DMS53 (cell line): Measurements from ENCODE around the gene RIMS4.

Source experiments
- DNase-seq: peaks from one replicate; lab custom pipeline; 2025; lab: John Stamatoyannopoulos, UW

Gene RIMS4

DNA sequence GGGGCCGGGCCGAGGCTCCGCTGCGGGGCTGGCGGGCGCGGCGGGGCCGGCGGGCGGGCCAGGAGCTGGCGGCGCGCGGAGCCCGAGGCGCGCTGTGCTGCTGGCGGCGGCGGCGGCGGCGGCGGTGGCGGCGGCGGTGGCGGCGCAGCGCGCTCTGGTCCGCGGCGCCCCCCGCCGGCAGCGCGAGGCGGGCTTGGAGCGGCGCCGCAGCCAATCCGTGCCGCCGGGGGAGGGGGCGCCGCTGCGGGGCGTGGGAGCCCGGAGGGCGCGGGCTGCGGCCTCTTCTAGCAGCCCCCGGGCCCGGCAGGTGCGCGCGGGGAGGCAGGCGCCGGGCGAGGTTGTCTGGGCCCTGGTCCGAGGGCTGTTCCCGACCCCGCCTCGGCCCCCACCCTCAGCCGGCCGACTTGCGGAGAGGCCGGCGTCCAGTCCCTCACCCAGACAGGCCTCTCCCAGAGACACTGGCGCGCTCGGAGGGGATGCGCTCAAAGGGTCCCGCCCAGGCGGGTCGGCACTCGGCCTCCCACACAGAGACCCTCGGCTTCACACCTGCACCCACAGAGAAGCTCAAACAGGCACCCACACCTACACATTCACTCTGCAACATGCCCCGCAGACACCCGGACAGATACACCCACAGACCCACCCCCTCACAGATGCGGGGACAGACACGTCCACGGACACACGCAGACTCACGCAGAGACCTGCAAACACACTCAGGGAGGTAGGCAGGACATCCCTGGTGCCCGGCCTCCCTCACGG lies at the start of gene RIMS4:
TSS of gene RIMS4 (minus strand) at position 156 of the 759 bp plus-strand sequence. CDS start 275 bp downstream, outside the sequence.
- DNase-seq = peak; percentile 65

DNA sequence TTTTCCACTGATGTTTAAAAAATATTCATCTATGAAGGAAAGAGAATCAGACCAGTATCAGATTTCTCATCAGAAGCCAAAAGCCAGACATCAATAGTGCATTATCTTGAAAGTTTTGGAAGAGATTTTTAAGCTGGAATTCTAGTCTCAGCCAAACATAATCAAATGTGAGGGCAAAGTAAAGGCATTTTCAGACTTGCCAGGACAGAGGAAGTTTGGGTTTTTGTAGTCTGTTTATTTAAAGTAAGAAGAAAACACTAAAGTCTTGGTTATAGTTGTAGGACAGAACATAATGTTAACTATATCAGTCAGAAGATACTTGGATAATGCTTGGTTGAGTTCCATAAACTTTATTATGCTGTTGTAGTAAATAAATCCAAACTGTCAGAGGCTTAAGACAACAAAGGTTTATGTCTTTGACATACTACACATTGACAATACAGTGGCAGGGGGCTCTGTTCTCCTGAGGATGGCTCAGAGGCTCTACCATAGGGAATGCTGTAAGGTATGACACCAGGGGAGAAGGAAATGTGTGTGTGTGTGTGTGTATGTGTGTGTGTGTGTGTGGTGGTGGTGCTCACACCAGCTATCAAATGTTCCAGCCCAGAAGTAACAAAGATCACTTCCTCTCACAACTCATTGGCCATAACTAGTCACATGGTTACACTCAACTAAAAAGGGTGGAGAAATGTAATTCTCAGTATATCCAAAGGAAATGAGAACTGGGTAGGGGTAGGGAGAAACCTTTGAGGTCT lies 48.4 kb upstream of the RIMS4 start:
- DNase-seq = peak; percentile 44

DNA sequence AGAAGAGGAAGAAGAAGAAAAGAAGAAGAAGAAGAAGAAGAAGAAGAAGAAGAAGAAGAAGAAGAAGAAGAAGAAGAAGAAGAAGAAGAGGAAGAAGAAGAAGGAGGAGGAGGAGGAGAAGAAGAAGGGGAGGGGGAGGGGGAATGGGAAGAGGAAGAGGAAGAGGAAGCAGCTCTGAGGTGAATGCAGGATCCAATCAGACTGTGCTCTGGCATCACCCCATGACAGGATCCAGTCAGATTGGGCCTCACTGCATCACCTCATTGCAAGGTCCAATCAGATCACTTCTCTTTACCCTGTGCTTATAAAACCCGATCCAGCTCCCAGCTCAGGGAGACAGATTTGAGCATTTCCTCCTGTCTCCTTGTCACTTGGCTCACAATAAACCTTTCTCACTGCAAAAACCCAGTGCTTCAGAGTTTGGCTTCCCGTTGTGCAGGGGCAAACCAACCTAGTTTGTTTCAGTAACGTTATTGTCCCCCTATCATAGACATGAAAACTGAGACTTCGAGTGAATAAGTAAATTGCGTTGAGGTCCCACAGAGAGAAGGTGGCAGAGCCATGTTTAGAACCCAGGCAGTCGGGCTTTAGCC lies 46.6 kb upstream of the RIMS4 start:
- peak; percentile 36 for DNase-seq

DNA sequence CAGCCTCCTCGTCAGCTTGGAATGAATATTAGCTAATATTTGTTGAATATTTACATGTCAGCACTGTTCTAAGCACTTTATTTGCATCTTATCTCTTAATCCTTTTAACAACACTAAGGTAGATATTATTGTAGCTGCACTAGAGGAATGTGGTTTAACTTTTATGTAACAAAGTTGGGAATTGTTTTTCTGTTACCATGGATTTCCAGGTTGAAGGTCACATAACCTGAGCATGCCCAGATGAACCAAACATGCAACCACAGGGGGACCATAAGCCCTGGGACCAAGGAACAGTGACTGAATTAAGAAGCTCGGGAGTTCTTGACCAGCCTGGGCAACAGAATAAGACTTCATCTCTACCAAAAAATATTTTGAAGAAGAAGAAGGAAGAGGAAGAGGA lies 46.1 kb upstream of the RIMS4 start:
- DNase-seq = no peak

DNA sequence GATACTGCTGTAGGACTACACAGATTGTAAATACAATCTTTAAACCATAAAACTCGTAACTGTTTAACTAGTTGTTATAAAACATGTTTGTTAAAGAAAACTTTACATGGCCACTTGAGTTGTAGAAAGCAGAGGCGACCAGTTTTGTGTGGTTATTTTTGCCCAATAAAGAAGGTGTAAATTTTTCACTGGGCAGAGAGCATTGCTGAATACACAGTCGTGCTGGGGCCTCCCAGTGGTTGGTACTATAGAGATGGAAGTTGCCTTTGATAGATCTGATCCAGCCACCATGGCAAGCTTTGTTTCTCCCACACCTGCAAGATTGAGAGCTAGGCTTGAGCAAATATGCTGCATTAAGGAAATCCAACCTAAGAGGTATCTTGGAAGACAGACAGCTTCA lies 41.2 kb upstream of the RIMS4 start:
- no peak for DNase-seq

DNA sequence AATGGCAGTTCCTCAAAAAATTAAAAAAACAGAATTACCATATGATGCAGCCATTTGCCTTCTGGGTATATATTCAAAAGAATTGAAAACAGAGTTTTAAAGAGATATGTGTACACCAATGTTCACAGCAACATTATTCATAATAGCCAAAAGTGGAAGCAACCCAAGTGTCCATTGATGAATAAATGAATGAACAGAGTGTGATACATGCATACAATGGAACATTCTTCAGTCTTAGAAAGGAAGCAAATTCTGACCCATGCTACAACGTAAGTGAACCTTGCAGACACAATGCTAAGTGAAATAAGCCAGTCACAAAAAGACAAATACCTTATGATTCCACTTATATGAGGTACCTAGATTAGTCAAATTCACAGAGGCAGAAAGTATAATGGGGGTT lies 40.5 kb upstream of the RIMS4 start:
- DNase-seq = no peak

DNA sequence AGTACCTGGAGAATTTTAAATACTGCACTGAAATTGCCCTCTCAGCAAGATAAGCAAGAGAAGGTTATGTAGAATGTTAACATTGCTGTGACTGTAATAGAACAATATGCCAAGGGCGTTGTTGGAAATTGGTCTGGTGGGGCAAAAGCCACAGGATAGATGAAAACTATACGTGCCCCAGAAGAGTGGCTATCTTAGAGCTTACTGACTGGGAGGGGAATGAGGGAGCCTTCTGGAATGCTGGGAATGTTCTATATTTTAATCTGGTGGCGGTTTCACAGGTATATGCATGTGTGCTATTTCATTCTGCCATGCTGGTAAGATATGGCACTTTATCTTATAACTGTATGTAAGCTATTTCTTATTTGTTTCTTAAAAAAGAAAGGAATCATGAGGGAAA lies 39.9 kb upstream of the RIMS4 start:
- no peak for DNase-seq

DNA sequence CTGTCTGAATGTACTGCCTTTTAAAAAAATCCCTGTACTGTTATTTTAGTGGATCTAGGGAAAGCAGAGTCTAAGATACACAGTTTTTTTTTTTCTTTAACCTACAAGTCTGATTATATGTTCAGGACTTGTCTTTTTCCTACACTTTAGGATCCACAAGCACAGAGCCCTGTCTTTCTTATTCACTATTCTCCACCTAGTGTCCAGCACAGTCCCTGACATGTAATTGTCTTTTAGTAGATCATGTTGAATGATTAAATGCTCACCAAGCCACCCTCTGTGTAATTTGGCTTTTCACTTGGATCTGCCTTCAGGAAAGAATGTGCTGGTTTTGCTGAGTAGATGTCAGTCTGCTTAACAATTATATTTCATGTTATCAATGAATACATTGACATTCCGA lies 39.4 kb upstream of the RIMS4 start:
- DNase-seq = no peak

DNA sequence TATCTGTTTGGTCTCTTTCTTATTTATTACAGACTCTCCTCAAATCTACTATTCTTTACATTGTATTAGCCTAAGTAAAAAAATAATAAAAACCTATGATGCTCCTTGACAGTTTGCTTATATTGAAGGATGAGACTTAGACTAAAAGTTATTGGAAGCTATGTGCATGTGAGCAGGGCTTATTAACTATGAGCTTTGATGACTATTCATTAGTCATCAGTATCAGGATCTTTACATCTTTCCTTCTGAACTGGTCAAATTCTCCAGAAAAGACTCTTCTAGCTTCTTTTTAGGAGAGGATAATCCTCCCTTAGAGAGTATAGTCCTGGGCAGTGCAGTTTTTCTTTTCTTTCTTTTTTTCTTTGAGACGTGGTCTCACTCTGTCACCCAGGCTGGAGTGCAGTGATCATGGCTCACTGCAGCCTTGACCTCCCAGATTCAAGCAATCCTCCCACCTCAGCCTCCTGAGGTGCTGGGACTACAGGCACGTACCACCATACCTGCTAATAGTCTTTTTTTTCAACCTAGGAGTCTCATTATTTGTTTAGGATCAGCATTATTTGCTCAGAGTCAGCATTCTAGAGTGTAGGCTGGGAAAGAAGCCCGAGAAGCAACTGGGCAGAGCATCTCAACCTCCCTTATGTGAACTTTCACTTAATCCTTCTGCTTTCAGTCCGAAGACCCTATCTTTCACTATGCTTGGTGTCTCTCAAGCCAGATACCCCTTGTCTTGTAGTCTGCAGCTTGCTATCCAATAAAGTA lies 38.1 kb upstream of the RIMS4 start:
- peak; percentile 77 for DNase-seq

DNA sequence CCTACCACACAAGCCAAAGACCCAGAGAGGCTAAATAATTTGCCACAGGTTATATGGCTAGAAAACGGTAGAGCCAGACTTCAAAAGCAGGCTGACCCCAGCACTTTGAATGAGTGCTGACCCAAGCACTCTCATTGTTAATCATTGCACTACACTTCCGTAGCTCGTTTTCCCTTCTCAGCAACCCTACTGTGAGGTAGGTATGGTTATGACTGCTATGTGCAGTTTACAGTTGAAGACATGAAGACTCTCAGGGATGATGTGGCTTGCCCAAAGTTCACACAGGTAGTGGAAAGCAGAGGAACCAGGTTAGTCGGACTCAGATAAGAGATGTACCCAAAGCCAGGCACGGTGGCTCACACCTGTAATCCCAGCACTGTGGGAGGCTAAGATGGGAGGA lies 33.5 kb upstream of the RIMS4 start:
- DNase-seq = no peak

DNA sequence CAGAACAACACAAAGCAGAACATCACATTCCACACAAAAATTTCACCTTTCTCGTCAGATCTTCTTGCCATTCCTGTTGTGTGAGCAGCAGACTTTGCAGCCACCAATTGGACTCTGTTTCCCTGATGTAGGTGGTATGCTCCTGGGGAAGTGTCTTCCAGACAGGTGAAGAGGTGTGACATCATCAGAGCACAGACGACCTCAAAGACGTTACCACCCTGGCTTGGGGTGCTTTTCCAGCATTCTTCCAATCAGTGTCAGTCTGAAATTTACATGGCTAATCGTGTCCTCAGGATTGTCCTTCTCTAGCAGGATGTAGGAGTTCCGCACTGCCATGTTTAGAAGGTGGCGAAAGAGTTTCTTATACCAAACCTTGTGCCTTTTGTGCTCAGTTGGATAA lies 31.6 kb upstream of the RIMS4 start:
- DNase-seq = no peak

DNA sequence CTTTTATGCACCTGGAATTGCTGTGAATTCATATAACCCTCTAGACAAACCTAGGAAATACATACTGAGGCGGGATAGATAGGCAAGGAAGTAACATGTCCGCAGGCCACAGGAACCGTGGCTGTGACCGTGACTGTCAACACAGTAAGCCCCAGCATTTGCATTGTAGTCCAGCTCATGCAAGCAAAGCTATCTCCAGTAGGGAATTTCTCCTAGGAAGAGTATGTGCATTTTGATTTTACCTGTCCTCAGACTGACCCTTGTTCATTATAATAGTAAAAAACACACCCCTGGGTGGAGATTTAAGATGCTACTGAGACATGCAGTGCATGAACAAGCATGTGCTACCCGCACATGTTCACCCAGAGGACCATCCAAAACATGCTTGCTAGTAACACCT lies 30.5 kb upstream of the RIMS4 start:
- no peak for DNase-seq

DNA sequence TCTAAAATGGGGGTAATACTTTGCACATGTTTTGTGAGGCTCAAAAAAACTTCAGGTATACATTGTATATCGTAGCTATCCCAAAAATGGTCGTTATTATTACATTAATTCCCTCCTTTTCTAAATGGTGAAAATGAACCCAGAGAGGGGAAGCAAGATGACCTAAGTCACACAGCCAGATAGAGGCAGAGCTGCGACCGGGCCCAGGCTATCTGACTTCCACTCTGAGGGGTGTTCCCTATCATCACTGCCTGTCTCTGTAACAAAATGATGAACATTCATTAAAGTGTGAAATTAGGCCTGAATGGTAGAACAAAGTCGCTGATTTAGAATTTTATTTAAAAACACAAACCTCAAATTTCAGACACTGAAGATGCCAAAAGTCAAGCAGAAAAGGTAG lies 29.1 kb upstream of the RIMS4 start:
- DNase-seq = no peak

DNA sequence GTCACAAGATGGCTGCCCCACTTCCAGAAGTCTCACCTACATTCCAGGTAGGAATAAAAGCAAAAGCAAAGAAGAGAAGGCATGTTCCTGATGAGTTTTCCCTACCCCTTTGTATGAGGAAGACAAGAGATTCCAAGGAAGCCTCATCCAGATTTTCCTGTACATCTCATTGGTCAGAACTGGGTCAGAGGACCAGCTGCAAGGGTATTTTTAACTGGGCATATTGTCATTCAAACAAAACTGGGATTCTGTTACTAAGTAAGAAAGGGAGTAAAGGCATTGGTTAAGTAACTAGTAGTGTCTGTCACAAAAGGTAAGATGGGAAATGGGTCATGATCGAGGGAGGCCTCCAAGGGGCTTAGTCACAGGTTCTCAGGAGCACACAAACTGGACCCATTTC lies 28.2 kb upstream of the RIMS4 start:
- no peak for DNase-seq

DNA sequence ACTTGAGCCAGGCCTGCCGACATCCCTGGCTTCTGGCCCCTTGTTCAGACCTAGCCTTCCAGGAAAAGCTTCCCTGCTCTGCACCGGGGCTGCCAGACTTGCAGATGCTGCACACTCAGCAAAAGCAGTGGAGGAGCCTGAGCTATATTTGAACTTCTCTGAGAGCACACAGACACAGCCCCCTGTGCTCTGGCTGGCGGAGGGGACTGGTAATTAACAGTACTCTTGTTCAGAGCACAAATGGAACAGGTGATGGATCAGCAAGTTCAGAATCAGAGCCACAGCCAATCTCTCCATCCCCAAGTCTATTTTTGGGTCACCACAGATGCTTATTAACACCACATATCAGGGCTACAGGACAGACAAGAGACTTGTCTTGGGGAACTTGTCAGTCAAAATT lies 27.6 kb upstream of the RIMS4 start:
- DNase-seq = no peak

DNA sequence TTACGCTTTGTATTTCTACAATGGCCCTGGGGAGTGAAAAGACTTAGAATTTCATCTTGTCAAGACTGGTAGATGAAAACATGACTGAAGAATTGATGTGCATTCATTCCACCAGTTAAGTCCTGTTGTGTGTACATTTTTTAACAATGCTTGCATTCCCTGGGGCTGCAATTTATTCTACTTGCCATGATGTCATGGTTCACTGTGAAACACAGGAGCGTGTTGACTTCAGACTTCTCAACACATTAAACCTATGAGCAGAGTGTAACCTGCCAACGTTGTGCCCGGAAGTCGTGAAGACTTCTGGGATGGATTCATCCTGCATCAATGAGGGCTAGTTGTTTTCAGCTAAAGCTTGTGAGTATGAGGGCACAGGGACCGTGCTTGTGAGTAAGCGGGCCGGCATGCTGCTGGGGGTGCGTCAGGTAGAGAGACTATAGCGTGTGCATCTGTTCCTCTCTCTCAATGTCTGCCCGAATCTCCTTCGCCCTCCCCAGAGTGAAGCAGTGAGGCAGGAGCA lies 26.3 kb upstream of the RIMS4 start:
- no peak for DNase-seq

DNA sequence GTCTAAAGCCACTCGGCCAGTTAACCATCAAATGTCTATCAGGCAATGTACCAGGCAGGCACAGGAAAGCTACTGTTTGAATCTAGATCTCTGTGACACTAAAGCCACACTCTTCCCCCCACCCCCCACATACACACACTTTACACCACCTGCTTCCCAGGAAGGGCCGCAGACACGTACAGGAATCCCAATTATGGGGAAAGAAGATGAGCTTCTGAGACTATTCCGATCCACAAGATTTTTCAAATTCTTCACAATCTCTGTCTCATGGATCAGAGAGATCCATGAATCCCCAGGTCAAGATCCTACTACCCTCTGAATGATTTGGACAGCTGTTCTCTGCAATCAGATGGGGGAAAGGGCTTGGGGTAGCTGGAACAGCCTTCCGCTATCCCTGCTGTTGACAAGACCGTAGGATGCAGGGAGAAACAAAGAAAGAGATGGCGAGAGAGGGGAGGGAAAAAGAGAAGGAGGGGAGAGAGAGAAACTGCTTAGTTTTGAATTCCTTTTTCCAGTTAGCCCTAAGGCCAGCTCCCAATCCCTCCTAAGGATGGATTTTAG lies 25.4 kb upstream of the RIMS4 start:
- no peak for DNase-seq

DNA sequence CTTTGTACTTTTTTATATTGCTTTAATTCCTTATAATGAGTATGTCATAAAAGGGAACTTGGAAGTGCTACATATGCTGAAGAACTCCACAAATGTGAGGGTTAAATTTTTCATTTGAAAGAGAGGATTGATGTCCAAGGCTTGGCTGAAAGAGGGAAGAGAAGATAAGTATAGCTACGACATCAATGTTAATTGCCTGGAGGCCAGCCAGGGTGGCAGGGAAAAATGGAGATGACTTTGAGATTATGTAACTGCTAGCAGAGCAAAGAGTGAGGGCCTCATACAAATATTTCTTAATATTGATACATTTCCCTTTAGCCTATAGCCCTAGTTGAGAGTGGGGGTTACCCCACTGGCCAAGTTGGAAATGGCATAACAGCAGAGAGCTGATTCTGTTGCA lies 24.8 kb upstream of the RIMS4 start:
- no peak for DNase-seq

DNA sequence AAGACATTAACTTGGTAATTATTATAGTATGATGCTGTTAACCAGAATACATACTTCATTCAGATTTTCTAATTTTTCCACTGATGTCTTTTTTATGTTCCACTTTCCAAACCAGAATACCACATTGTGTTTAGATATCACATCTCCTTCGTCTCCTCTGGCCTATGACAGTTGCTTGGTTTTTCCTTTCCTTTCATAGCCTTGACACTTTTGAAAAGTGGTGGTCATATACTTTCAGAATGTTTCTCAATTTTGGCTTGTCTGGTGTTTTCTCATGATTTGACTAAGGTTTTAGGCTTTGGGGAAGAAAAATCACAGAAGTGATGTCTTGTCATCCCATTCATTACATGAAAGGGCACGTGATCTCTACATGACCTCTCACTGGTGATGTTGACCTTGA lies 24.3 kb upstream of the RIMS4 start:
- no peak for DNase-seq

DNA sequence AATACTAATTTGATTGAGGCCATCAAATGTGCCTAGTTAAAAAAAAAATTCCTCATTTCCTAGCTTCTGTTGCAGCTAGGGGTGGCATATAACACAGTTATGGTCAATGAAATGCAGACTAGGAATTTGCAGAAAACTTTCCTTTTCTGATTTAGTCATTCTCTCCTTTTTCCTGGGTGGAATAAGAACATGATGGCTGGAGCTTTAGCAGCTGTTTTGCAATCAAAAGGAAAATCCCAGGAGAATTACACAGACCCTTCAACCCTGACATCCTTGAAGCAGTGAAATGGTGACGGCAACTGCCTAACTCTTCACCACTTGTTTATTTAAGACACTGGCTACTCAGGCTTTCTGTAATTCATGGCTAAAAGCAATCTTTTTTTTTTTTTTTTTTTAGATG lies 23.1 kb upstream of the RIMS4 start:
- no peak for DNase-seq

DNA sequence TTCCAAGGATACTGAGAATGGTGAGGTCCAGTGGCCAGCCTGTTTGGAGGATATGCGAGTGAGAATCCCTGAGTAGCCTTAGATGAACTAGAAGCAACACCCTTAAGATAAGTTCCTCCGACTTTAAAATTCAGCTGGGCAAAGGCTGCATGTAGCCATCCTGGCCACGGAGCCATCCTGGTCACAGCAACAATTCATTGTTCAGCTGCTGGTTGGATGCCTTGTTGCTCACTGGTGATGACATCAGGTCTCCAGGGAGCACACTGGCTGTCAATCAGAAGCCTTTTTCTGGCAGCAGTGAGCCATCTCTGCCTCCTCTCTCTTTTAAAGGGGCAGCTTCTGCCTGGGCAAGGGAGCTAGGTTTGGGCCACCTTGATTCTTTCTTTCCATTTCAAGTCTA lies 22.4 kb upstream of the RIMS4 start:
- peak; percentile 55 for DNase-seq

DNA sequence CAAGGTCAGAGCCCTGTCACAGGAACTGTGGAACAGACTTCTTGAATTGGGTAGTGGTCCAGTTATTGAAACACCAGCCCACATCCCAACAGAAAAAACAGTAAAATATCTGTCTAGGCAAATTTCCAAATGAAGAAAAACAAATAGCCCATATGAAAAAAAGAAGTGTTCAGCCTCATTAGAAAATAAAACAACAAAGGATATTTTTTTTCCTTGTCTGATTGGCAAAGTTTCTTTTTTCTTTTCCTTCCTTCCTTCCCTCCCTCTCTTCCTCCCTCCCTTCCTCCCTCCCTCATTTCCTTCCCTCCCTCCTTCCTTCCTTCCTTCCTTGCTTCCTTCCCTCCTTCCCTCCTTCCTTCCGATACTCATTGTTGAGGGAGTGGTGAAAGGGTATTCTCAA lies 20.6 kb upstream of the RIMS4 start:
- no peak for DNase-seq
